ENCODE measurements around the gene JUN.

Gene JUN

DNA sequence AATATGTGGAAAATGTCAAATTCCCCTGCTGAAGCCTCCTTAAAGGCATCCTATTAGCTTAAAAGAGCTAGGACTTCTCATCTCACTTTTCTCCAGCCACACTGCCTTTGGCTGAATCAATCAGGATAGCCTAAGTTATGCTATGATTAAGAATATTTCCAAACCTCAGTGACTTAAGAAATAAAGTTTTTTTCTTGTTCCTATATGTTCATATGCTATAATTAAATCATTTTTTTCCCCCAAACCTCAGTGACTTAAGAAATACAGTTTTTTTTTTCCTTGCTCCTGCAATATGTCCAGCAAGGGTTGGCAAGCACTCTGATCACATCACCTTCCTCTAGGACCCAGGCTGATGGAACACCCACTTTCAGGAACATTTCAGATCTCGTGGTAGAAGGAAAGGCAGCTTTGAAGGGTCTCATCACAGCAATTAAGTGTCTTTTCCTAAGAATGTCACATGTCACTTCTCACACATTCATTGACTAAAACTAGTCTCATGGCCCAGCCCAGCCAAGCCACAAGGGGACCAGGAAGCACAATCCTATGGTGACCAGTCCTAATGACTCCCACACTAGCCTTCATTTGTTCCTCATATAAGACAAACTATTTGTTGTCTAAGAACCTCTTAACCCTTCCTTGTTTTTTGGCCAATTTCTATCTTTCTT is 6.3 kb upstream of the JUN start:
- H3K4me3 ChIP-seq (ENCODE audit: low read depth, low read length): no peak overlapping the region
- peaks cover 3% of the 10 kb centered on the region for H3K4me1 ChIP-seq (ENCODE audit: control insufficient read depth, insufficient read depth, low read length)
- no peak overlapping the region for H3K9ac ChIP-seq (ENCODE audit: low read depth, low read length)
- peaks cover 18% of the 10 kb centered on the region for H3K27me3 ChIP-seq (ENCODE audit: control insufficient read depth, insufficient read depth, low read length)
- H3K9me3 ChIP-seq (ENCODE audit: control insufficient read depth, insufficient read depth, low read length): no peaks in the 10 kb centered on the region
- H3K36me3 ChIP-seq (ENCODE audit: control insufficient read depth, insufficient read depth, low read length): no peaks in the 10 kb centered on the region

DNA sequence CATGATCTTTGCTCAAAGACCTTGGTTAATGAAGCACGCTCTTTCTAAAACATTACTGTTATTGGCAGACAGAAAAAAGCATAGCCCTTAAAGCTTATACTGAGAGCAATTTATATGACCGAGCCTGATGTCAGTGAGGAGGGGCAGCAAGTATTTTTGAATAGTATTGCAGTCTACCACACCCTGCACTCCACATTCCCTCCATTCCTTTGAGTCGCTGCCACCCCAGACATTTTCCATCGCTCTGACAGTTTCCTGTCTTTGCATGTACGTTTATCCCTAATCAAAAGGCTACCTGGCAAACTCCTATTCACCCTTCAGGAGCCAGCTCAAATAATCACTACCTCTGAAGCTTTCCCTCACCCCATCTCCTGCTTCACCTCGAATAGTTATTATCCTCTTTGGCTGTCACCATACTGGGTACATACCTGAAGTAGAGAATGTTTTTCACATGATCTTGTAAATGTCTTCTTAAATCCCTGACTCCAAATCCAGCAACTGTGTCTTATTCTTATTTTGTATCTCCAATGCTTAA is 5.5 kb upstream of the JUN start:
- Histone ChIP-seq H3K4me3 (ENCODE audit: low read depth, low read length) (no peak overlapping the region), H3K27me3 (ENCODE audit: control insufficient read depth, insufficient read depth, low read length) (peaks cover 18% of the 10 kb centered on the region), H3K9me3 (ENCODE audit: control insufficient read depth, insufficient read depth, low read length) (no peaks in the 10 kb centered on the region), H3K9ac (ENCODE audit: low read depth, low read length) (no peak overlapping the region), H3K4me1 (ENCODE audit: control insufficient read depth, insufficient read depth, low read length) (peaks cover 3% of the 10 kb centered on the region), H3K36me3 (ENCODE audit: control insufficient read depth, insufficient read depth, low read length) (no peaks in the 10 kb centered on the region)

DNA sequence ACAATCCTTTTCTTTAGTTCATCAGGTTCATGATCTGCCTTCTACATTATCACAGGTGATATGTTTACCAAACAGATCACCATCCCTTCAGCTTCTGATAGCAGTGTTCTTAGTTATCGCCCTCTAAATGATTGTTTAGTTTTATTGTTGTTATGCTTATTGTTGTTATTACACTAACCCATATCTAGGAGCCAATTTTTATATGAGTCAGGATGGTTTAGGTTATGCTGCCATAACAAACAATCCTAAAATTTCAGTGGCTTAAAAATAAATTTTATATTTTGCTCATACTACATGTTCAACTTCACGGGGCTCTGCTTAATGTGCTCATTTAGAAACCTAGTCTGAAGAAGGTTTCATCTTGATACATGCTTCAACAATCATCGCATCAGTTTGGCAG is 4.4 kb upstream of the JUN start:
- H3K4me1 ChIP-seq (ENCODE audit: control insufficient read depth, insufficient read depth, low read length): peaks cover 3% of the 10 kb centered on the region
- H3K36me3 ChIP-seq (ENCODE audit: control insufficient read depth, insufficient read depth, low read length): no peaks in the 10 kb centered on the region

DNA sequence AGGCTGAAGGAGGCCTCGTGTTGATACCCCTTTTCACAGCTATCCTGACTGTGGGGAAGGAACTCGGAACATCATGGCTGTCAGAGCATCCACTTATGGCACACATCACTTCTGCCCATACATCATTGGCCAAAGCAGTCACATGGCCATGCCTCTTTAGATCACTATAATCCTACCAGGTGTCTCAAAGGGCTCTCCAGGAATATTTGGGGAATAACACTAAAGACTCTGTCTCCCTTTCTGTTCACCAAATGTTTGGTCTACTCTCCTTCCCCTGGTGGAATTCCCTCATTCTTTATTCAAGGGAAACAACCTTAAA is 3.0 kb upstream of the JUN start:
- Histone ChIP-seq H3K36me3 (ENCODE audit: control insufficient read depth, insufficient read depth, low read length) (no peaks in the 10 kb centered on the region), H3K9ac (ENCODE audit: low read depth, low read length) (no peak overlapping the region), H3K9me3 (ENCODE audit: control insufficient read depth, insufficient read depth, low read length) (no peaks in the 10 kb centered on the region), H3K27me3 (ENCODE audit: control insufficient read depth, insufficient read depth, low read length) (peaks cover 28% of the 10 kb centered on the region), H3K4me1 (ENCODE audit: control insufficient read depth, insufficient read depth, low read length) (peaks cover 3% of the 10 kb centered on the region), H3K4me3 (ENCODE audit: low read depth, low read length) (no peak overlapping the region)

More for the DNA sequence above, 4.4 kb upstream of the JUN start:
- no peaks in the 10 kb centered on the region for H3K9me3 ChIP-seq (ENCODE audit: control insufficient read depth, insufficient read depth, low read length)
- H3K9ac ChIP-seq (ENCODE audit: low read depth, low read length): no peak overlapping the region
- no peak overlapping the region for H3K4me3 ChIP-seq (ENCODE audit: low read depth, low read length)
- H3K27me3 ChIP-seq (ENCODE audit: control insufficient read depth, insufficient read depth, low read length): peaks cover 18% of the 10 kb centered on the region

DNA sequence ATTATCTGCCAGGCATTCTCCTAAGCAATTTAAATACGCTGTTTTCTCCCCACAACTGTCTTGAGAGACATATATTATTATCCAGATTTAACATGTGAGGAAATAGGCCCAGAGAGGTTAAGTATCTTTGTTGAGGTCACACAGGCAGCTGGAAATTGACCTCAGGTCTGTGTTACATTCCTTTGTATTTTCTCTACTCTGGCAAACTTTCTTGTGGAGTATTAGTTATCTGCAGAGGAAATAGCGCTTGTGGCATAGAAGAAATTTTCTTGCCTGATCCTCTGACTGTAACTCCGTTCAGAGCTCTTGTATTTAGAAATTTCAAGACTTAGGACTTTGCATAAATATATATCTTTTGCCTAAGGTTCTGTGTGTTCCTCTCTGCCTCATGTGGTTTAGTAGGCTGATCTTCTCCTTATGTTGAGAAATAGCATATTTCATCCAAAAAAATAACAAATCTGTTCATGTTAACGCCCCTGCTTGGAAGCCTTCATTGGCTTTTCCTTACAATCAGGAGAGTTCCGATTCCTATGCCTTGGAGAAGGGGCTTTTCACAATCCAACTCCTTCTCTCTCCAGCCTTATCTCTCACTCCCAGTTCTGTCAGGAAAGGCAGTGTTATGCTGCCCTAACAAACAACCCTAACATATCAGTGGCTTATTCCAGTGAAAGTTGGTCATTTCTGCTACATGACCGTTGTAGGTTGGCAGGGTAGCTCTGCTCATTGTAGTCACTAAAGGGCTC is 2.5 kb upstream of the JUN start:
- Histone ChIP-seq H3K9ac (ENCODE audit: low read depth, low read length) (no peak overlapping the region), H3K4me3 (ENCODE audit: low read depth, low read length) (no peak overlapping the region), H3K4me1 (ENCODE audit: control insufficient read depth, insufficient read depth, low read length) (peaks cover 3% of the 10 kb centered on the region), H3K36me3 (ENCODE audit: control insufficient read depth, insufficient read depth, low read length) (no peaks in the 10 kb centered on the region), H3K27me3 (ENCODE audit: control insufficient read depth, insufficient read depth, low read length) (peaks cover 30% of the 10 kb centered on the region), H3K9me3 (ENCODE audit: control insufficient read depth, insufficient read depth, low read length) (no peaks in the 10 kb centered on the region)

DNA sequence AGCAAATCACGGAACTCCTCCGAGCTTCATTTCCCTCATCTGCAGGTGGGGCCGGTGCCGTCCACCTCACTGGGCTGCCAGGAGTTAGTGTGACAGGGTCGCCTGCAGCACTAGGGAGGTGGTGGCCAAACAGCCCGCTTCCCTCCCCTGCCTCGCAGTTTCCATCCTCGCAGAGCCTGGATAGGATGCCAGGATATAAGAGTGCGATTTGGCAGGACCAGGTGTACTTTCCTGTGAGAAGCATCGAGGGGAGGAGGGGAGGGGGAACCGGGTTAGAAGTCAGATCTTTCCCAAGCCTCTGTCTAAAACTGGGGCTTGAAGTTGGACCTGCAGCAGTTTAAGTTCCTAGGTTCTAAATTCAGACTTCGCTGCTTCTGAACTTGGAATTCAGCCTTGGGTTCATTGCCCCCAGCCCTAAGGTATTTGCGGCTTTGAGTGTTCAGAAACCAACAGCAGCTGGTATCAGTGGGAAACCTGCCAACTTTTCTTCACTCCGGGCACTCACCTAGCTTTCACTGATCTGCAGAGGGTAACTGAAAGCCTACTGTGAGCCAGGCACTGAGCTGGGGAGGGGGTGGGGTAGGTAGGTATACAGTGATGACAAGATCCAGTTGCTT is 1.7 kb upstream of the JUN start:
- no peaks in the 10 kb centered on the region for H3K9me3 ChIP-seq (ENCODE audit: control insufficient read depth, insufficient read depth, low read length)
- H3K36me3 ChIP-seq (ENCODE audit: control insufficient read depth, insufficient read depth, low read length): no peaks in the 10 kb centered on the region
- H3K4me3 ChIP-seq (ENCODE audit: low read depth, low read length): peak overlapping the region; percentile 76
- peaks cover 3% of the 10 kb centered on the region for H3K4me1 ChIP-seq (ENCODE audit: control insufficient read depth, insufficient read depth, low read length)
- H3K27me3 ChIP-seq (ENCODE audit: control insufficient read depth, insufficient read depth, low read length): peaks cover 30% of the 10 kb centered on the region
- H3K9ac ChIP-seq (ENCODE audit: low read depth, low read length): no peak overlapping the region

DNA sequence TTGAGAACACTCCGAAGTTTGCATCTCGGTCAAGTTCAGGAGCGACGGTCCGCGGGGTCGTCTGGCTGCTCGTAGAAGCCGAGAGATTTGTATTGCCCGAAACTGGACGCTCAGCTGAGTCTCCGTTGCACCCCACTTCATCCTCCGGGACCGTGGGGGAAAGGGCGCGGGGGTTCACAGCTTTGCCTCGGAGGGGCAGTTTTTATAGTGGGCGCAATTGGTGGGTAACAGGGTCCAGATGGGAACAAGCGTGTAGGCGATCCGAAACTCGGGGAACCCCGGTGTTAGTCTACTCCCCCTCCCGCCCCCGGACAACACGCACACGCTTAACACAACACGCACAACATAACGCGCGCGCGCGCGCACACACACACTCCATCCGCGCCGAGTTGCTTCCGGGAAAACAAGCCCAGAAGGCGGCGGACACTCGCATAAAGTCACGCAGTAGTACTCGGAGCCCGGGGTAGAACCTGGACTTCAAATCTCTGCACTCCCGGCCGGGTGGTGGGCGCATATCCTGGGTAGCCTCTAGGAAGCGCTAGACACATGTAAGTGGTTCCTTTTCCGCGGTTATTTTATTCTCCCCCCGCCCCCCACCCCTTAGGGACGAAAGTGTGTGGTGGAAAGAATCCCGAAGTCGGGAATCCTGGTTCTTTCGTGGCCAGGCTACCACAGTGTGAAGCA is 1.1 kb upstream of the JUN start:
- Histone ChIP-seq H3K9ac (ENCODE audit: low read depth, low read length) (peak overlapping the region; percentile 48), H3K36me3 (ENCODE audit: control insufficient read depth, insufficient read depth, low read length) (no peaks in the 10 kb centered on the region), H3K9me3 (ENCODE audit: control insufficient read depth, insufficient read depth, low read length) (no peaks in the 10 kb centered on the region), H3K4me3 (ENCODE audit: low read depth, low read length) (peak overlapping the region; percentile 76), H3K27me3 (ENCODE audit: control insufficient read depth, insufficient read depth, low read length) (peaks cover 30% of the 10 kb centered on the region), H3K4me1 (ENCODE audit: control insufficient read depth, insufficient read depth, low read length) (peaks cover 4% of the 10 kb centered on the region)

DNA sequence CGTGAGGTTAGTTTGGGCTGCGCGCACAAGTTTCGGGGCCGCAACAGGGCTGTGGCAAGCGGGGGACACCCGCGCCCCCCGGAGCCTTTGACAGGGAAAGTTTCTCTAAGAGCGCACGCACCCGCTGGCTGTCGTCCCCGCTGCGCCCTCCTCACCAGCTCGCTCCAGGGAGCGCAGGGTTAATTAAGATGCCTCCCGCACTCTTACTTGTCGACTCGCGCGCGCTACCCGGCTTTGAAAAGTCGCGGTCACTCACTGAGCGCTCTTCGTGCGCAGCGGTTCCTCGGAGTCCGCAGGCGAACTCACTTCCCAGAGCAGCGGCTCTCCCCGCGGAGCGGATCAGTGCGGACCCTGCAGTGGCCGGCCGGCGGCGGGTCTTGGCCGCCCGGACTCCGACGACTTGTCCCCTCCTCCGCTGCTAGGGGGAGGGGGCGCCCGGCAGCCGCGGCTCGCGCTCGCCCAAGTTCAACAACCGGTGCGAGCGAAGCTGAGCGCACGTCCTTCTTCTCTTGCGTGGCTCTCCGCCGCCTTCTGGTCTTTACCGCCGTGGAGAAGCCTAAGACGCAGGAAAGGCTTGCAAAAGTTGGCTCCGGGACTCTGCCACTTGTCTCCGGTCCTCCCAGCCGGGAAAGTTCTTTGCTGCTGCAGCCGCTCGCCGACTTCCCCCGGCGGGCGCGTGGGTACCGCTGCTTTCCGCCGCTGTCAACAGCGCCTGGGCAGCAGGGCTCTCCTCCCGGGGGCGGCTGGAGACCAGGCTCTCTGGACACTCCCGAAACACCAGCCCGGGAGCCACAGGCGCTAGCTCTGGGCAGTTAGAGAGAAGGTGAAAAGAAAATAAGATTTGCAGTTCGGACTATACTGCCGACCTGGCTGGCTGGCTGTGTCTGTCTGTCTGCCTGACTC is 506 bp downstream of the JUN start:
- H3K4me3 ChIP-seq (ENCODE audit: low read depth, low read length): peak overlapping the region; percentile 76
- H3K9me3 ChIP-seq (ENCODE audit: control insufficient read depth, insufficient read depth, low read length): no peaks in the 10 kb centered on the region
- H3K27me3 ChIP-seq (ENCODE audit: control insufficient read depth, insufficient read depth, low read length): peaks cover 30% of the 10 kb centered on the region
- peak overlapping the region; percentile 74 for H3K9ac ChIP-seq (ENCODE audit: low read depth, low read length)
- peaks cover 5% of the 10 kb centered on the region for H3K4me1 ChIP-seq (ENCODE audit: control insufficient read depth, insufficient read depth, low read length)
- no peaks in the 10 kb centered on the region for H3K36me3 ChIP-seq (ENCODE audit: control insufficient read depth, insufficient read depth, low read length)

DNA sequence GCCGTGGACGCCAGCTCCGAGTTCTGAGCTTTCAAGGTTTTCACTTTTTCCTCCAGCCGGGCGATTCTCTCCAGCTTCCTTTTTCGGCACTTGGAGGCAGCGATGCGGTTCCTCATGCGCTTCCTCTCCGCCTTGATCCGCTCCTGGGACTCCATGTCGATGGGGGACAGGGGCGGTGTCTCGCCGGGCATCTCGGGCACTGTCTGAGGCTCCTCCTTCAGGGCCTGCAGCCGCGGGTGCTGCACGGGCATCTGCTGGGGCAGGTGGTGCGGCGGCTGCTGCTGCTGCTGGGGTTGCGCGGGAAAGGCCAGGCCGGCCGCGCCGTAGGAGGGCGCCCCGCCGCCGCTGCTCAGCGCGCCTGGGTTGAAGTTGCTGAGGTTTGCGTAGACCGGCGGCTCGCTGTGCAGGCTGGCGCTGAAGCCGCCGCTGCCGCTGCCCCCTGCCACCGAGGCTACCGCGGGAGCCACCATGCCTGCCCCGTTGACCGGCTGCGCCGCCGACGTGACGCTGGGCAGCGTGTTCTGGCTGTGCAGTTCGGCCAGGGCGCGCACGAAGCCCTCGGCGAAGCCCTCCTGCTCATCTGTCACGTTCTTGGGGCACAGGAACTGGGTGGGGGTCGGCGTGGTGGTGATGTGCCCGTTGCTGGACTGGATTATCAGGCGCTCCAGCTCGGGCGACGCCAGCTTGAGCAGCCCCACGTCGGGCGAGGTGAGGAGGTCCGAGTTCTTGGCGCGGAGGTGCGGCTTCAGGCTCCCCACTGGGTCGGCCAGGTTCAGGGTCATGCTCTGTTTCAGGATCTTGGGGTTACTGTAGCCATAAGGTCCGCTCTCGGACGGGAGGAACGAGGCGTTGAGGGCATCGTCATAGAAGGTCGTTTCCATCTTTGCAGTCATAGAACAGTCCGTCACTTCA is 1.4 kb downstream of the JUN start:
- Histone ChIP-seq H3K9me3 (ENCODE audit: control insufficient read depth, insufficient read depth, low read length) (no peaks in the 10 kb centered on the region), H3K4me3 (ENCODE audit: low read depth, low read length) (peak overlapping the region; percentile 76), H3K9ac (ENCODE audit: low read depth, low read length) (peak overlapping the region; percentile 32), H3K4me1 (ENCODE audit: control insufficient read depth, insufficient read depth, low read length) (peaks cover 5% of the 10 kb centered on the region), H3K27me3 (ENCODE audit: control insufficient read depth, insufficient read depth, low read length) (peaks cover 30% of the 10 kb centered on the region), H3K36me3 (ENCODE audit: control insufficient read depth, insufficient read depth, low read length) (no peaks in the 10 kb centered on the region)

DNA sequence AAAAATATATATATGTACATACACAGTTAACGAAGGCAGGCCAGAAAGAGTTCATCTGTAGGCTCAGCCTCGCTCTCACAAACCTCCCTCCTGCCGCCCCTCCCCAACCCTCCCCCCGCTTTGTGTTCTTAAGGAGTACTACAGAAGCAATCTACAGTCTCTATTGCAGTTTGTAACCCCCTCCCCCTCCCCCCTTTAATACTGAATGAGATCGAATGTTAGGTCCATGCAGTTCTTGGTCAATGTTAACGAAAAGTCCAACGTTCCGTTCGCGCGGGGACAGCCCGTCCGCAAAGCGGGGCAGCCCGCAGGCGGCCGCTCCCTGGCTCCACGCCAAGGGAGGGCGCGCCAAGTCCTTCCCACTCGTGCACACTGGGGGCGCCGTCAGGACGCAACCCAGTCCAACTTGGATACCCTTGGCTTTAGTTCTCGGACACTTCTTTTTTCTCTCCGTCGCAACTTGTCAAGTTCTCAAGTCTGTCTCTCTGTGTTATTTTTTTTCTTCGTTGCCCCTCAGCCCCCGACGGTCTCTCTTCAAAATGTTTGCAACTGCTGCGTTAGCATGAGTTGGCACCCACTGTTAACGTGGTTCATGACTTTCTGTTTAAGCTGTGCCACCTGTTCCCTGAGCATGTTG is 2.2 kb downstream of the JUN start:
- Histone ChIP-seq H3K4me3 (ENCODE audit: low read depth, low read length) (peak overlapping the region; percentile 76), H3K9me3 (ENCODE audit: control insufficient read depth, insufficient read depth, low read length) (no peaks in the 10 kb centered on the region), H3K27me3 (ENCODE audit: control insufficient read depth, insufficient read depth, low read length) (peaks cover 24% of the 10 kb centered on the region), H3K4me1 (ENCODE audit: control insufficient read depth, insufficient read depth, low read length) (peaks cover 5% of the 10 kb centered on the region), H3K9ac (ENCODE audit: low read depth, low read length) (no peak overlapping the region), H3K36me3 (ENCODE audit: control insufficient read depth, insufficient read depth, low read length) (no peaks in the 10 kb centered on the region)

Measured in iPS-15b (cell line).